Raji (cell line): ENCODE measurements around the gene CACNG8.

Experiments used
- POLR2A ChIP-seq: IDR thresholded peaks from 2 replicates; pipeline ENCODE4 v1.6.1; 2011; ENCODE audit warnings: low read depth, low read length, control low read depth; ENCODE audit not compliant: insufficient read depth

Gene CACNG8

DNA sequence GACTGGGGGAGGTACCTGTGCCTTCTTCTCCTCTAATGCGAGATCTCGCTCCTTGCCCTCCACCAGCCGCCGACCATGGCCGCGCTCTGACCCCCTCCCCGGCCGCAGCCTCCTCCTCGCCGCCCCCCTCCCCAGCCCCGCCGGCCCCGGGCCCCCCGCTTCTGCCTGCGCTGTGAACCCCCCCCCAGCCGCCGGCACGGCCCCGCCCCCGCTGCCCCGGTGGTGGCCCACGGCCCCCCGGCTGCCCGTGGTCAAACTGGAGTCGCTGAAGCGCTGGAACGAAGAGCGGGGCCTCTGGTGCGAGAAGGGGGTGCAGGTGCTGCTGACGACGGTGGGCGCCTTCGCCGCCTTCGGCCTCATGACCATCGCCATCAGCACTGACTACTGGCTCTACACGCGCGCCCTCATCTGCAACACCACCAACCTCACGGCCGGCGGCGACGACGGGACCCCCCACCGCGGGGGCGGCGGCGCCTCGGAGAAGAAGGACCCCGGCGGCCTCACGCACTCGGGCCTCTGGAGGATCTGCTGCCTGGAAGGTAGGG, at the start of gene CACNG8:
CACNG8 (plus strand) TSS at position 51 of the 545 bp plus-strand sequence.
- no peak for TF ChIP-seq POLR2A

DNA sequence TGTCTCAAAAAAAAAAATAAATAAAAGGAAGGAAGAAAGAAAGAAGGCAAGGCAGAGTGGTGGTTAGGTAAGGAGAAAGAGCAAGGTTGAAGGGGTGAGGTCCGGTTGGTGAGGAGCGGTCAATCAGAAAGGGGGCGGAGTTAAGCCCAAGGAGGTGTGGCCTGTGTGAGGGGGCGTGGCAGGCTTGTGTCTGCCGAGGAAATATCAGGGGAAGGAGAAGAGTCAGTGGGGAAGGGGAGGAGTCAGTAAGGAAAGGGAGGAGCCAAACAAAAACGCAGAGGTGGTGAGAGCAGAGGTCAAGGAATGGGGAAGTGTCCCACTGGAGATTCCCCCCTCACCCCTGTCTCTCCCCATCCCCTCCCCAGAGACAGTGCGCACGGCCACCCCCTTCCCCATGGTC, 47.7 kb upstream of the CACNG8 start:
- TF ChIP-seq POLR2A, result no peak

DNA sequence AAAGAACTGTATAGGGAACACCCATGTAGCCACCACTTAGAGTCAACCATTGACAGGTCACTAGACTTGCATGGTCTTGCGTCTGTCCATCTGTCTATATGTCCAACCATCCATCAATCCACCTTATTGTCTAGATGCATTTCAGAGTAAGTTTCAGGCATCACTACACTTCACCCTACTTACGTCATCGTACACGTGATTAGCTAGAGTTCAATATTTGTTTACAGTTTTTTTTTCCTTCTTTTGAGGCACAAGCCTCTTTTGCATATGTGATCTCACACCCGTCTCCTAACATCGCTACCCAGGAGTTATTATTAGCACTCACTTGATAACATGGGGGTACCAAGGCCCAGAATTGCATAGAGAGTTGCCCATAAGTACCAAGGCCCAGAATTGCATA, 46.7 kb upstream of the CACNG8 start:
- no peak for TF ChIP-seq POLR2A

DNA sequence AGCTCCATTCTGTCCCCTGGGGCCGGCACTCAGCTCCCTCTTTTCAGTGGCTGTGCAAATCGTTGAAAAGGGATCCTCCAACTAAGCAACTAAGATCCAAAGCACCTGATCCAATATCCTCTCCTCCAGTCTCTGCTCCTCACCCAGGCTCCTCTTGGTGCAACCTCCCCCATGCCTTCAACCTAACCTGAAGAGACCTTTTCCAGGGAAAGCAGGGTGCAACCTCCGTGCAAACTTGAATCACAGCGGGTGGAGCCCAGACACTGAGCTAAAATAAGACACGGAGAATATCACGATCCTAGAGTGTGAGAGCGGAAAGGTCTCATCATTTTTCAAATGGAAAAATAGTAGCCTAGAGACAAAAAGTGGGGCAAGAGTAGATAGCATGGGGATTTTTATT, 45.4 kb upstream of the CACNG8 start:
- no peak for TF ChIP-seq POLR2A

- no peak for TF ChIP-seq POLR2A
Observed at GRCh38 chr19:53927739-53928138, 35.0 kb upstream of the CACNG8 start.

- TF ChIP-seq POLR2A, result no peak
Observed at GRCh38 chr19:53936029-53936428, 26.7 kb upstream of the CACNG8 start.

DNA sequence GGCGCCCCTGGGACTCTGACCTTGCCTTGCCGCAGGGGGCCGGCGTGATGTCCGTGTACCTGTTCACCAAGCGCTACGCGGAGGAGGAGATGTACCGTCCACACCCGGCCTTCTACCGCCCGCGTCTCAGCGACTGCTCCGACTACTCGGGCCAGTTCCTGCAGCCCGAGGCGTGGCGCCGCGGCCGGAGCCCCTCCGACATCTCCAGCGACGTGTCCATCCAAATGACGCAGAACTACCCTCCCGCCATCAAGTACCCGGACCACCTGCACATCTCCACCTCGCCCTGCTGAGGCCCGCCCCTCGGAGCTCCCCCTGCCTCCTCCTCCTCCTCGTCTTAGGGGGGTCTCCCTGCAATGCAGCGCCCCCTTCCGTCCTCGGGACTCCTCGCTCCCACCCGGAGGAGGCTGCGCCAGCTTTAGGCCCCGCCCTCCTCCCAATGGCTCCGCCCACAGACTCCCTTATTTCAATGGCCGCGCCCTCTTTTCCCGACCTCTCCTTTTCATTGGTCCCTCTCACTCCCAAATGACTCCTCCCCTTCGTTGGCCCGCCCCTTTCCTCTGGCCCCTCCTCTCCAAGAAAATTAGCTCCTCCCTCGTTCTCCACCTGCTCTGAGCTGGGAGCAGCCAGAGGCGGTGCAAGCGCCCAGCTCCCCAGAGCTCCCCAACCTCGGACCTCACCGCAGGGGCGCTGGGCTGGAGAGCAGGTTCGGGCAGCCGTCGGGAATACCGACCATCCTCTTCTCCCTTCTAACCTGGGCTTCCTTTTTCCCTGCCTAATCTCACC, 20.5 kb upstream of the CACNG8 start:
- no peak for TF ChIP-seq POLR2A

GRCh38 chr19:53944416-53944815, 18.3 kb upstream of the CACNG8 start:
- no peak for TF ChIP-seq POLR2A

GRCh38 chr19:53944933-53945332, 17.8 kb upstream of the CACNG8 start:
- no peak for TF ChIP-seq POLR2A

GRCh38 chr19:53945441-53945840, 17.3 kb upstream of the CACNG8 start:
- no peak for TF ChIP-seq POLR2A

GRCh38 chr19:53945998-53946397, 16.7 kb upstream of the CACNG8 start:
- TF ChIP-seq POLR2A, result no peak

GRCh38 chr19:53947624-53948023, 15.1 kb upstream of the CACNG8 start:
- no peak for TF ChIP-seq POLR2A

GRCh38 chr19:53951436-53951835, 11.3 kb upstream of the CACNG8 start:
- TF ChIP-seq POLR2A, result no peak

- TF ChIP-seq POLR2A, result no peak
Observed at GRCh38 chr19:53951947-53952346, 10.8 kb upstream of the CACNG8 start.

GRCh38 chr19:53953383-53953782, 9.4 kb upstream of the CACNG8 start:
- no peak for TF ChIP-seq POLR2A

GRCh38 chr19:53957448-53958167, 5.1 kb upstream of the CACNG8 start:
- TF ChIP-seq POLR2A, result no peak

DNA sequence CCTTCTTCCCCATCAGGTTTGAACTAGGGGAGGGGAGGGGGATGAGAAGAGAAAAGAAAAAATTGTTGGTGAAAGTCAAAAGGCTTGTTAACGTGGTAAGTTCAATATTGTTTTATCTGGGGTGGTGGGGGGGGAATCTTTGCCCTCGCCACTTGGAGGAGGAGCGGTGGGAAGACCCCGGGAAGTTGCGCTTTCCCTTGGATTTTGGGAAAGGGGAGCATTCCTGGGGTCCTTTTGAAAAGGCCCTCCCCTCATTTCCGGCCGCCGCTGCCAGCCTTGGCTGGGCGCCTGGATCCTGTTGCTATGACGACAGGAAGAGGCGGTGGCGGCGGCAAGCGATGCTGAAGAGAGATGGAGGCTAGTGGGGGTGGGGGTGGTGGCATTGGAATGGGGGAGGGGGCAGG, 4.6 kb upstream of the CACNG8 start:
- no peak for TF ChIP-seq POLR2A
